ENCODE data around the gene ATG9A. TPM values are rescaled to one million over a fixed set of nuclear protein-coding genes. Genes with fewer than 3 reads are reported as not detected.
A peak's percentile ranks its signal among the peaks of the same experiment; 100 is the strongest.

ATG9A gene
- total RNA-seq, 1 experiment from 2014 or later = 46.4 TPM

- H3K27me3 Mint-ChIP-seq (ENCODE audit: low read depth) = no peaks in the 10 kb centered on the region; the same call in 1 of the 2 replicates
- H2BK15ac ChIP-seq (ENCODE audit: low read depth, low read length) = no peak overlapping the region
- H3K9me3 Mint-ChIP-seq = no peaks in the 10 kb centered on the region; a peak in 2 of 5 replicates
- H3K56ac ChIP-seq (ENCODE audit: insufficient read length, low read depth, low read length) = no peak overlapping the region
- no peak overlapping the region for H3K9ac ChIP-seq (ENCODE audit: extremely low read depth, insufficient read length, low read length)
- H3K9me3 ChIP-seq (ENCODE audit: control insufficient read depth, low read depth, low read length) = no peaks in the 10 kb centered on the region
- H2BK20ac ChIP-seq (ENCODE audit: low read depth, low read length, poor library complexity, severe bottlenecking) = no peak overlapping the region
- no peak overlapping the region for H3K27ac ChIP-seq (ENCODE audit: insufficient read length, low read depth, low read length)
- no peaks in the 10 kb centered on the region for H3K27me3 ChIP-seq (ENCODE audit: insufficient read depth, low read length)
- H3K23me2 ChIP-seq (ENCODE audit: insufficient read length, low read depth, low read length, poor library complexity, severe bottlenecking) = peaks cover 18% of the 10 kb centered on the region
- H2BK5ac ChIP-seq (ENCODE audit: insufficient read length, low read length) = no peak overlapping the region
- H3K36me3 Mint-ChIP-seq (ENCODE audit: insufficient read depth in 1 of 3, low read depth in 3 of 3) = peaks cover 16 to 41% (median 34%) of the 10 kb centered on the region in 3 experiments
- H3K4me1 Mint-ChIP-seq = peaks cover 13 to 22% of the 10 kb centered on the region in 2 experiments
- no peak overlapping the region for H4K5ac ChIP-seq (ENCODE audit: insufficient read length, low read depth, low read length)
- no peak overlapping the region for H2BK12ac ChIP-seq (ENCODE audit: insufficient read length, low read depth, low read length)
- no peak overlapping the region for H3K18ac ChIP-seq (ENCODE audit: insufficient read length, low read depth, low read length)
- DNase-seq = no peak
- no peaks in the 10 kb centered on the region for H3K79me2 ChIP-seq (ENCODE audit: insufficient read depth, low read length)
- H3T11ph ChIP-seq (ENCODE audit: low read length) = no peak overlapping the region
- no peak for TF ChIP-seq CTCF (conservative IDR thresholded peaks at IDR 0.05)
- no peak overlapping the region for H2BK120ac ChIP-seq (ENCODE audit: low read depth, low read length, poor library complexity, severe bottlenecking)
- H3K4me2 ChIP-seq (ENCODE audit: insufficient read depth, insufficient read length, low read length) = no peak overlapping the region
- H2AFZ ChIP-seq (ENCODE audit: low read length) = no peak overlapping the region
- no peak overlapping the region for H3K27ac Mint-ChIP-seq
- H3K23ac ChIP-seq (ENCODE audit: insufficient read length, low read depth, low read length) = no peak overlapping the region
- no CpG with 5 or more reads among the region's 9 CpGs for WGBS (ENCODE audit: extremely low coverage, insufficient read length, low lambda C conversion rate)
- H3K4ac ChIP-seq (ENCODE audit: low read depth, low read length) = no peak overlapping the region
- H4K20me1 ChIP-seq (ENCODE audit: control insufficient read depth, insufficient read depth, insufficient read length) = no peaks in the 10 kb centered on the region
- no peak overlapping the region for H2AK5ac ChIP-seq (ENCODE audit: insufficient read length, low read length)
- H4K8ac ChIP-seq (replicated peaks; ENCODE audit: insufficient read length, low read depth, low read length) = no peak overlapping the region
- H3K14ac ChIP-seq (ENCODE audit: insufficient read depth, low read length) = no peak overlapping the region
- 0 out of 2 replicates have a peak, but pooled peaks cover 3% of the 10 kb centered on the region for H3K4me1 ChIP-seq (ENCODE audit: insufficient read depth, low read length)
- peak overlapping the region; percentile 83 to 90; a peak in 2 of 5 replicates for H3K4me3 Mint-ChIP-seq
- peaks cover 3% of the 10 kb centered on the region for H3K79me1 ChIP-seq (ENCODE audit: insufficient read depth, low read depth, low read length, poor library complexity, severe bottlenecking)
- H4K91ac ChIP-seq (ENCODE audit: insufficient read length, low read depth, low read length) = no peak overlapping the region
Measured at GRCh38 chr2:219179601-219180465, 49.6 kb downstream of the ATG9A start.

All from H9 (cell line).